ENCODE data around the gene PPIP5K2. TPM values are rescaled to one million over a fixed set of nuclear protein-coding genes. Genes with fewer than 3 reads are reported as not detected.
"Not testable (repeated sequence)": the region's sequence is repeated elsewhere in the genome, so short reads cannot be mapped to it uniquely, and the experiment has no call there.

The PPIP5K2 gene
- 63.3 and 64.4 TPM in 2 replicates for polyA plus RNA-seq (2014; cell fraction: cytosol; rRNA removed)
- 65.6 and 70.2 TPM in 2 replicates for polyA plus RNA-seq (2014; cell fraction: nucleus; rRNA removed)

GRCh38 chr5:103119765-103120606 is at the start of gene PPIP5K2, which contains the start of gene GIN1:
Gene PPIP5K2 (plus strand): TSS chr5:103120301. CDS start chr5:103129590, 9,289 bp downstream.
Gene GIN1 (minus strand): TSS chr5:103120138. CDS start chr5:103108707, 11,431 bp downstream.
- DNase-seq (ENCODE audit: low spot score) = peak; percentile 99

- DNase-seq (ENCODE audit: low spot score) = not testable (repeated sequence)
Measured at GRCh38 chr5:103073500-103073899, 46.6 kb upstream of the PPIP5K2 start.

- DNase-seq (ENCODE audit: low spot score) = no peak
Measured at GRCh38 chr5:103075442-103075841, 44.7 kb upstream of the PPIP5K2 start.

- no peak for DNase-seq (ENCODE audit: low spot score)
Measured at GRCh38 chr5:103079796-103080195, 40.3 kb upstream of the PPIP5K2 start.

- DNase-seq (ENCODE audit: low spot score) = no peak
Measured at GRCh38 chr5:103086547-103086946, 33.6 kb upstream of the PPIP5K2 start.

GRCh38 chr5:103089272-103089671 is 30.8 kb upstream of the PPIP5K2 start:
- DNase-seq (ENCODE audit: low spot score) = no peak

- no peak for DNase-seq (ENCODE audit: low spot score)
Measured at GRCh38 chr5:103090791-103091190, 29.3 kb upstream of the PPIP5K2 start.

GRCh38 chr5:103092676-103093075 is 27.4 kb upstream of the PPIP5K2 start:
- DNase-seq (ENCODE audit: low spot score) = no peak

- DNase-seq (ENCODE audit: low spot score) = no peak
Measured at GRCh38 chr5:103093727-103094126, 26.4 kb upstream of the PPIP5K2 start.

GRCh38 chr5:103094737-103095136 is 25.4 kb upstream of the PPIP5K2 start:
- no peak for DNase-seq (ENCODE audit: low spot score)

- no peak for DNase-seq (ENCODE audit: low spot score)
Measured at GRCh38 chr5:103098993-103099392, 21.1 kb upstream of the PPIP5K2 start.

- no peak for DNase-seq (ENCODE audit: low spot score)
Measured at GRCh38 chr5:103101079-103101750, 18.9 kb upstream of the PPIP5K2 start.

GRCh38 chr5:103102234-103102633 is 17.9 kb upstream of the PPIP5K2 start:
- no peak for DNase-seq (ENCODE audit: low spot score)

- DNase-seq (ENCODE audit: low spot score) = no peak
Measured at GRCh38 chr5:103108086-103108485, 12.0 kb upstream of the PPIP5K2 start.

GRCh38 chr5:103109277-103109676 is 10.8 kb upstream of the PPIP5K2 start:
- DNase-seq (ENCODE audit: low spot score) = no peak

GRCh38 chr5:103110403-103110802 is 9.7 kb upstream of the PPIP5K2 start:
- no peak for DNase-seq (ENCODE audit: low spot score)

- DNase-seq (ENCODE audit: low spot score) = no peak
Measured at GRCh38 chr5:103111468-103111867, 8.6 kb upstream of the PPIP5K2 start.

- no peak for DNase-seq (ENCODE audit: low spot score)
Measured at GRCh38 chr5:103112910-103113309, 7.2 kb upstream of the PPIP5K2 start.

- DNase-seq (ENCODE audit: low spot score) = no peak
Measured at GRCh38 chr5:103114440-103114839, 5.7 kb upstream of the PPIP5K2 start.

- no peak for DNase-seq (ENCODE audit: low spot score)
Measured at GRCh38 chr5:103117471-103117991, 2.6 kb upstream of the PPIP5K2 start.

- no peak for DNase-seq (ENCODE audit: low spot score)
Measured at GRCh38 chr5:103119070-103119764, 884 bp upstream of the PPIP5K2 start.
